Effector memory CD4-positive, alpha-beta T cell (primary cell): ENCODE results near the gene IRGC.
"Not testable (repeated sequence)": the region's sequence is repeated elsewhere in the genome, so short reads cannot be mapped to it uniquely, and the experiment has no call there.

ENCODE experiments used
- DNase-seq, 3 donors: peaks; one replicate each; pipeline ENCODE4 v3.0.0-alpha.2; 2020
- H3K27ac ChIP-seq: 2 replicates; pipeline ENCODE4 v1.7.0; 2013; ENCODE audit warnings: mild to moderate bottlenecking, low read length, moderate library complexity; ENCODE audit not compliant: insufficient read depth, poor library complexity, severe bottlenecking
- H3K27me3 ChIP-seq: replicated peaks from 2 replicates; pipeline ENCODE4 v1.7.0; 2013; ENCODE audit warnings: mild to moderate bottlenecking, low read length; ENCODE audit not compliant: insufficient read depth, control insufficient read depth, poor library complexity, severe bottlenecking
- H3K36me3 ChIP-seq: 2 replicates; pipeline ENCODE4 v1.7.0; 2013; ENCODE audit warnings: mild to moderate bottlenecking, low read length, moderate library complexity; ENCODE audit not compliant: control insufficient read depth, insufficient read depth
- H3K4me1 ChIP-seq: 2 replicates; pipeline ENCODE4 v1.7.0; 2013; ENCODE audit warnings: low read length, mild to moderate bottlenecking; ENCODE audit not compliant: control insufficient read depth, insufficient read depth, poor library complexity, severe bottlenecking
- H3K4me3 ChIP-seq: 2 replicates; pipeline ENCODE4 v1.7.0; 2013; ENCODE audit warnings: low read length, low read depth, mild to moderate bottlenecking; ENCODE audit not compliant: insufficient read depth, poor library complexity, severe bottlenecking
- H3K9me3 ChIP-seq: 2 replicates; pipeline ENCODE4 v1.7.0; 2013; ENCODE audit warnings: mild to moderate bottlenecking, low read length, moderate library complexity; ENCODE audit not compliant: control insufficient read depth

IRGC gene

DNA sequence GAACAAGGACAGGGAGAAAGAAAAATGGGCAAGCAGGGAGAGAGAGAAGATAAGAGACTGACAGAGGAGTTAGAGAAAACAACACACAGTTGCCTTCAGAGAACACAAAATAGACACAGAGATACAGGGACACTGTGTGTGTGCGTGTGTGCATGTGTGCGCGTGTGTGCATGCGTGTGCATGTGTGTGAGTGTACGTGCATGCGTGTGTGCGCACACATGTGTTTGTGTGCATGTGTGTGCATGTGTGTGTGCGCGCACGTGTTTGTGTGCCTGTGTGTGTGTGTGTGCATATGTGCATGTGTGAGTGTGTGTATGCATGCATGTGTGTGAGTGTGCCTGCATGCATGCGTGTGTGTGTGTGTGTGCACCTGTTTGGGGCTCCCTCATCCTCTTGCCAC is 40.0 kb upstream of the IRGC start:
- no peaks in the 10 kb centered on the region for H3K4me1 ChIP-seq

DNA sequence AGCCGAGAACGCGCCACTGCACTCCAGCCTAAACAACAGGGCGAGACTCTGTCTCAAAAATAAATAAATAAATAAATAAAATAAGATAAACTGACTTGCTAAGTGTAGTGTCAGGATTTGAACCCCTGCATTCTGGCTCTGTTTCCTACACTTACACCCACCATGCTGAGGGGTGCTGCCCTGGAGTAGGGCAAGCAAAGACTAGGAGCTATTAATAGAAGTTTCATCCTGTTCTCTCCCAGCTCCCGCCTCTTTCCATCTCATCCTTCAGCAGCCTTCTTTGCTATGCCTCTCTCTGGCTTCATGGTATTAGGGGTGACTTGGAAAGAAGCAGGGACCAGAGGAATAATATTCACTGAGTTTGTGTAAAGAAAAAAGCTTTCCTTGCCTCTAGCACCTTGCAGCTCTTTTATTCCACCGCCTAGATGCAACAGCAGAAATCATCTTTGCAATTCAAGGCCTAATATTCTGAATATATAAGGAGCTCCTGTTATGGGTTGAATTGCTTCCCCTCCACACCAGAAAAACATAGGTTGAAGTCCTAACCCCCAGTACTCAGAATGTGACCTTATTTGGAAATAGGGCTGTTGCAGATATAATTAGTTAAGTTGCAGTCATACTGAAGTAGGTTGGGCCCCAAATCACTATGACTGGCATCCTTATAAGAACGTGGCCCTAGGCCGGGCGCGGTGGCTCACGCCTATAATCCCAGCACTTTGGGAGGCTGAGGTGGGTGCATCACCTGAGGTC is 37.2 kb upstream of the IRGC start:
- DNase-seq, result no peak
- H3K9me3 ChIP-seq, result no peaks in the 10 kb centered on the region
- H3K4me1 ChIP-seq, result no peaks in the 10 kb centered on the region
- no peak overlapping the region for H3K4me3 ChIP-seq
- H3K27ac ChIP-seq, result no peak overlapping the region
- no peaks in the 10 kb centered on the region for H3K27me3 ChIP-seq
- no peaks in the 10 kb centered on the region for H3K36me3 ChIP-seq

More for the DNA sequence above, 40.0 kb upstream of the IRGC start:
- no peak overlapping the region for H3K27ac ChIP-seq
- H3K9me3 ChIP-seq, result no peaks in the 10 kb centered on the region
- H3K36me3 ChIP-seq, result no peaks in the 10 kb centered on the region
- no peak for DNase-seq
- no peaks in the 10 kb centered on the region for H3K27me3 ChIP-seq
- no peak overlapping the region for H3K4me3 ChIP-seq

DNA sequence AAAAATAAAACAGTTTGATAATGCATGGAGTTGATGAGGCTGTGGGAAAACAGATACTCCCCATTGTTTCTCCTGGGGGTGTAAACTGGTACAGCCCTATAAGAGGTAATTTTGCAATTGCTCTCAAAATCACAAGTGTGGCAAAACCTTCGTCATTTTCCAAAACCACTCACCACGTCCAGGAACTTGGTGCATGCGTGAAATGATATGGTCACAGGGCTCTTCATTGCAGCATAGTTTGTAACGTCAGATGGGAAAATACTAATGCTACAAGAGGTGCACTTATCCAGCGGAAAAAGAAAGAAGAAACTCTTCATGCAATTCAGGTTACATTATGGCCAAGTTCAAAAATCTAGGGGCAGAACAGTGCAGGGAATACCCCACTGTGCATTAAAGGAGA is 34.1 kb upstream of the IRGC start:
- Histone ChIP-seq H3K27me3 (no peaks in the 10 kb centered on the region), H3K9me3 (no peaks in the 10 kb centered on the region), H3K27ac (no peak overlapping the region)

DNA sequence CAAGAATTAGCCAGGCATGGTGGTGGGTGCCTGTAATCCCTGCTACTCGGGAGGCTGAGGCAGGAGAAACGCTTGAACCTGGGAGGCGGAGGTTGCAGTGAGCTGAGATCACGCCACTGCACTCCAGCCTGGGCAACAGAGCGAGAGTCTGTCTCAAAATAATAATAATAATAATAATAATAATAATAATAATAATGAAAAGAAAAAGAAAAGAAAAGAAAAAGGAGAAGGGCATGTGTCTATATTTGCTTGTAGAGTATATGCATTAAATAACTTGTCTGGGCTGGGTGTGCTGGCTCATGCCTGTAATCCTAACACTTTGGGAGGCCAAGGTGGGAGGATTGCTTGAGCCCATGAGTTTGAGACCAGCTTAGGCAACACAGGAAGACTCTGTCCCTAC is 33.6 kb upstream of the IRGC start:
- not testable (repeated sequence) for H3K27ac ChIP-seq, H3K36me3 ChIP-seq

More for the DNA sequence above, 34.1 kb upstream of the IRGC start:
- H3K36me3 ChIP-seq, result no peaks in the 10 kb centered on the region
- DNase-seq, result no peak
- no peak overlapping the region for H3K4me3 ChIP-seq
- no peaks in the 10 kb centered on the region for H3K4me1 ChIP-seq

DNA sequence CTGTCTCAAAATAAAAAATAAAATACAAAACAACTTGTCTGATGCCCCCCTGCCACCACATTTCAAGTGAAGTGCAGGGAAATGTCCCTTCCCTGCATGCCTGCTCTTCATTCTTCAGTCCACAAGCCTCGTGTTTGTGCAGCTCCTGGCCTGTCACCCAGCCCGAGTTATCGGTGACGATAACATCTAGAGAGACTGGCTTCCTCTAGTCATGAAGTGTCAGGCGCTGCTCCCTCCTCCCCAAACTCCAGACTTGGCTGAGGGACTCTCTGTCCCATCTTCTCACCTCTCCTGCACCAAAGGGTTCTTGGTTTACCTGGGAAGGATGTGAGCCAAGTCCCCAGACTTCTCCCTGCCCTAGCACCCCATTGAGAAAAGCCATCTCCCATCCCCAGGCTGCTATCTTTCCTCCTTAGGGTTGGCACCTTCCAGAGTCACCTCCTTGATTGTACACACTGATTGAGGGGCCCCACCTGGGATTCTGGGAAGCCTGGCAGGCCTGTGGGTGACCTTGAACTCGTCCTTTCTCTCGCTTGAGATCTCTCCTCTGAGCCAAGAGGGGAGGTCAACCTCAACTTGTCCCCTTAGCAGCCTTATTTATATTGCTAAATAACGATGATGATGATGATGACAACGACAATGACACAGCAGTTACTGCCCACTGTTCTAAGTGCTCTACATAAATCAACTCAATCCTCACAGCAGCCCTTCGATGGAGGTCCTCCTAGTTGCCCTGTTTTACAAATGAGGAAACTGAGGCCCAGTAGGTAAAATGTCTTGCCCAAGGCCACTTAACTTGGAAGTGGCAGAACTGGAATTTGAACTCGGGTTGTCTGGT is 32.8 kb upstream of the IRGC start:
- Histone ChIP-seq H3K27me3 (no peaks in the 10 kb centered on the region), H3K9me3 (no peaks in the 10 kb centered on the region), H3K27ac (no peak overlapping the region)

More for the DNA sequence above, 33.6 kb upstream of the IRGC start:
- H3K27me3 ChIP-seq, DNase-seq, H3K4me3 ChIP-seq, H3K4me1 ChIP-seq, H3K9me3 ChIP-seq: not testable (repeated sequence)

DNA sequence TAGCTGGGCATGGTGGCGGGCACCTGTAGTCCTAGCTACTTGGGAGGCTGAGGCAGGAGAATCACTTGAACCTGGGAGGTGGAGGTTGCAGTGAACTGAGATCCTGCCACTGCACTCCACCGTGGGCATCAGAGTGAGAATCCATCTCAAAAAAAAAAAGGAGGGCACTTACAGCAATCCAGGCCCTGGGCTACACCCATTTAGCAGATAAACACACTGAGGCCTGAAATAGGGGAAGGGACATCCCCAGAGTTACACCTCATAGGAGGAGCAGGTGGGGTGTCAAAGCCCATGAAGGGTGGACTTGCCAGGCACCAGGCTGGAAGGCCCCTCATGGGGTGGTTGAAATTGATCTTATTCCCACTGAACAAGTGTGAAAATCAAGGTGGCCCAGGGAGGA is 32.0 kb upstream of the IRGC start:
- Histone ChIP-seq H3K27ac (no peak overlapping the region), H3K4me3 (no peak overlapping the region), H3K27me3 (no peaks in the 10 kb centered on the region), H3K9me3 (no peaks in the 10 kb centered on the region), H3K36me3 (no peaks in the 10 kb centered on the region), H3K4me1 (no peaks in the 10 kb centered on the region)
- no peak for DNase-seq

More for the DNA sequence above, 32.8 kb upstream of the IRGC start:
- Histone ChIP-seq H3K4me3 (no peak overlapping the region), H3K4me1 (no peaks in the 10 kb centered on the region), H3K36me3 (no peaks in the 10 kb centered on the region)
- DNase-seq, result no peak

DNA sequence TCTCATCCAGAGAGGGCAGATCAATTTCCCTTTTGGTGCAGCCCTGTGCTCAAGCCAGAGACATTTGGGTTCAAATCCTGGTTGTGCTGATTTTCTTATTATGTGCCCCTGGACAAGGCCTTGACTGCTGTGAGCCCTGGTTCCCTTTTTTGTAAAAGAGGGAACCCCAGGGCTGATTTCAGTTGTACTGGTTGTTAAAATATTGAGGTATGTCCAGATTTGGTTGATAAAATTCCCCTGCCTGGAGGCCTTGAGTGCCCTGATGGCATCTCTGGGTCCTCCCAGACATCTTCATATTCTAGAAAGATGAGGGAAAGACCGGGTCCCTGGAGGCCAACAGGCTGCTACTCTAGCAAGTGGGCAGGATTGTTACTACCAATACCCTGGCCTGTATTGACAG is 31.6 kb upstream of the IRGC start:
- Histone ChIP-seq H3K27ac (no peak overlapping the region), H3K36me3 (no peaks in the 10 kb centered on the region), H3K4me1 (no peaks in the 10 kb centered on the region), H3K4me3 (no peak overlapping the region), H3K9me3 (no peaks in the 10 kb centered on the region), H3K27me3 (no peaks in the 10 kb centered on the region)
- DNase-seq, result no peak

DNA sequence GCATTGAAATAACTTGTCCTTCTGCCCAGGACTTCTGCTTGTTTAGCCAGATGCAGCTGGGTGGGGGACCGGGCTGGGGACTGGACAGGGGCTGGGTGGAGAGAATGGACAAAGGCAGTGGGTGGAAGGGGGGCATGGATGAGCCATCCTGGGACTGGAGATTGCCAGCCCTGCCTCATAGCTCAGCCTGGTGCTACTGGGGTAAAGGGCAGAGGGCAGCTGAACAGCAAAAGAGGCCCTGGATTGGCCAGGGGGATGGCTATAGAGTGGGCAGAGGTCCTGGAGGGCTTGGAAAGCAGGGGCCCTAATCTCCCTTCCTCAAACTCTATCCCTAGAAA is 28.2 kb upstream of the IRGC start:
- Histone ChIP-seq H3K9me3 (peaks cover 8% of the 10 kb centered on the region), H3K27ac (no peak overlapping the region), H3K36me3 (no peaks in the 10 kb centered on the region), H3K4me3 (no peak overlapping the region), H3K27me3 (no peaks in the 10 kb centered on the region), H3K4me1 (no peaks in the 10 kb centered on the region)
- no peak for DNase-seq

DNA sequence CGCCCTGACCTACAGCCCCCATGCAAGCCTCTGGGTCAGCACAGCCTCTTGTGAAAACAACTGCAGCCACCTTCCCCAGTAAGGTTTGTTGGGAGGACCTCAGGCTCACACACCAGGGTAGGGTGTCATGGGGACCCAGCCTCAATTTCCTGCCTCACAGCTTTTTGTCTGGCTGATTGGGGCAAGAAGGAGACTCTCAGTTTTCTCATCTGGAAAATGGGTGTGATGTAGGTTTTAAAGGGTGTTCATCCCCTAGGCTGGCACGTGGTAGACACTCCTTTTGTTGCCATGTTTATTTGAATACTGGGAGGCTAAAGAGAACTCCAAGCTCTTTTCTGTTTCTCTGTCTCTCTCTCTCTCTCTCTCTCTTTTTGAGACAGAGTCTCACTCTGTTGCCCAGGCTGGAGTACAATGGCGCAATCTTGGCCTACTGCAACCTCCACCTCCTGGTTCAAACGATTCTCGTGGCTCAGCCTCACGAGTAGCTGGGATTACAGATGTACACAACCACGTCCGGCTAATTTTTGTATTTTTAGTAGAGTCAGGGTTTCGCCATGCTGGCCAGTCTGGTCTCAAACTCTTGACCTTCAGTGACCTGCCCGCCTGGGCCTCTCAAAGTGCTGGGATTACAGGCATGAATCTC is 27.7 kb upstream of the IRGC start:
- Histone ChIP-seq H3K4me3 (no peak overlapping the region), H3K27ac (no peak overlapping the region), H3K36me3 (no peaks in the 10 kb centered on the region), H3K4me1 (no peaks in the 10 kb centered on the region), H3K9me3 (peaks cover 12% of the 10 kb centered on the region), H3K27me3 (no peaks in the 10 kb centered on the region)
- no peak for DNase-seq

DNA sequence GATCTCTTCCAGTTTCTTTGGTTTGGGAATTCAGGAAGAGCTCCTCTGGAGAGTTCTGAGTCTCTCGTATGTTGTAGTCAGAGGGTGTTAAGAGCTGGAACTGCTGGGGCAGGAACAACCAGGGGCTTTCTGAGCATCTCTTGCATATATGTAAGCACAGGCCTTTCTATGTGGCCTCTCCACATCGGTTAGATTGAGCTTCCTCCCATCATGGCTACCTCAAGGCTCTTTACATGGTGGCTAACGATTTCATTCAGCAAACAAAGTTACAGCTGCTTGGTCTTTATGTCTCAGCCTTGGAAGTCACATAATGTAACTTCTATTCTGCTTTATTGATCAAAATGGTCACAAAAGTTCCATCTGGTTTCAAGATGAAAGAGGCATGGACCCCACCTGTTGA is 25.4 kb upstream of the IRGC start:
- Histone ChIP-seq H3K27ac (no peak overlapping the region), H3K4me1 (no peaks in the 10 kb centered on the region), H3K27me3 (no peaks in the 10 kb centered on the region), H3K36me3 (no peaks in the 10 kb centered on the region), H3K4me3 (no peak overlapping the region), H3K9me3 (peaks cover 12% of the 10 kb centered on the region)
- DNase-seq, result no peak
